Renal cortical epithelial cell (primary cell): ENCODE measurements around the gene TTYH3. TPM values are rescaled to one million over a fixed set of nuclear protein-coding genes. Genes with fewer than 3 reads are reported as not detected.
"Not testable (repeated sequence)": the region's sequence is repeated elsewhere in the genome, so short reads cannot be mapped to it uniquely, and the experiment has no call there.

Experiments used
- DNase-seq: peaks from one replicate; pipeline ENCODE4 v3.0.0-alpha.2; 2011; ENCODE audit warnings: low read depth
- total RNA-seq: library from RNA; depleted of rRNA; stranded (reverse); fragments of >200 nt; gene quantifications from 2 replicates; pipeline ENCODE4 v1.2.3, GENCODE V29; 2014

The TTYH3 gene, protein sequence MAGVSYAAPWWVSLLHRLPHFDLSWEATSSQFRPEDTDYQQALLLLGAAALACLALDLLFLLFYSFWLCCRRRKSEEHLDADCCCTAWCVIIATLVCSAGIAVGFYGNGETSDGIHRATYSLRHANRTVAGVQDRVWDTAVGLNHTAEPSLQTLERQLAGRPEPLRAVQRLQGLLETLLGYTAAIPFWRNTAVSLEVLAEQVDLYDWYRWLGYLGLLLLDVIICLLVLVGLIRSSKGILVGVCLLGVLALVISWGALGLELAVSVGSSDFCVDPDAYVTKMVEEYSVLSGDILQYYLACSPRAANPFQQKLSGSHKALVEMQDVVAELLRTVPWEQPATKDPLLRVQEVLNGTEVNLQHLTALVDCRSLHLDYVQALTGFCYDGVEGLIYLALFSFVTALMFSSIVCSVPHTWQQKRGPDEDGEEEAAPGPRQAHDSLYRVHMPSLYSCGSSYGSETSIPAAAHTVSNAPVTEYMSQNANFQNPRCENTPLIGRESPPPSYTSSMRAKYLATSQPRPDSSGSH
- total RNA-seq = 52.4 and 163 TPM in 2 replicates

DNA sequence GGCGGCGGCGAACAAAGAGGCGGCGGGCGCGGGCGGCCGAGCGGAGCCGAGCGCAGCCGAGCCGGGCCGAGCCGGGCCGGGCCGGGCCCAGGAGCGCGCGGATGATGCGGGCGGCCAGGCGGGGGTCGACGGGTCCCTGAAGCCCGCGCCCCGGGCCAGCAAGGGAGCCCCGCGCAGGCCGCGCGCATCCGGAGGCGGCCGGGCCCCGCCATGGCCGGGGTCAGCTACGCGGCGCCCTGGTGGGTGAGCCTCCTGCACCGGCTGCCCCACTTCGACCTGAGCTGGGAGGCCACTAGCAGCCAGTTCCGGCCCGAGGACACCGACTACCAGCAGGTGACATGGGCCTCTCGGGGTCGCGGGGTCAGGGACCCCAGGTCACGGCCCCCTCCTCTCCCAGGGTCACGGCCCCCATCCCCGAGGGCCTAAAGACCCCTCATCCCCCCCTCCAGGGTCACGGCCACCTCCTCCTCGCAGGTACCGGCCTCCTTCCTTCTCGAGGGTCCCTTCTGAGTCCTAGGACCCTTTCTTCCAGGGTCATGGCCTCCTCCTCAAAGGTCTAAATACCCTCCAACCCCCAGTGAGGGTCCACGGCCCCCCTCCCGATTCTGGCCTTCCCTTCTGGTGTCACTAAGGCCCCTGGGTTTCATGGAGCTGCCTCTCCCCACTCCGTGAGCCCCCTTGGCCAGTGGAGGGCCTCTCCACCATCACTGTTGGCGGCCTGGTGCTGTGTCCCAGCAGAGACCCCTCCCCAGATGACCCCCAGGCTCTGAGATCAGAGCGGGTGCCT, at the start of gene TTYH3:
Gene TTYH3 (plus strand): TSS at position 41 of the 787 bp plus-strand sequence. CDS start 170 bp downstream, at position 211.
- DNase-seq = no peak

DNA sequence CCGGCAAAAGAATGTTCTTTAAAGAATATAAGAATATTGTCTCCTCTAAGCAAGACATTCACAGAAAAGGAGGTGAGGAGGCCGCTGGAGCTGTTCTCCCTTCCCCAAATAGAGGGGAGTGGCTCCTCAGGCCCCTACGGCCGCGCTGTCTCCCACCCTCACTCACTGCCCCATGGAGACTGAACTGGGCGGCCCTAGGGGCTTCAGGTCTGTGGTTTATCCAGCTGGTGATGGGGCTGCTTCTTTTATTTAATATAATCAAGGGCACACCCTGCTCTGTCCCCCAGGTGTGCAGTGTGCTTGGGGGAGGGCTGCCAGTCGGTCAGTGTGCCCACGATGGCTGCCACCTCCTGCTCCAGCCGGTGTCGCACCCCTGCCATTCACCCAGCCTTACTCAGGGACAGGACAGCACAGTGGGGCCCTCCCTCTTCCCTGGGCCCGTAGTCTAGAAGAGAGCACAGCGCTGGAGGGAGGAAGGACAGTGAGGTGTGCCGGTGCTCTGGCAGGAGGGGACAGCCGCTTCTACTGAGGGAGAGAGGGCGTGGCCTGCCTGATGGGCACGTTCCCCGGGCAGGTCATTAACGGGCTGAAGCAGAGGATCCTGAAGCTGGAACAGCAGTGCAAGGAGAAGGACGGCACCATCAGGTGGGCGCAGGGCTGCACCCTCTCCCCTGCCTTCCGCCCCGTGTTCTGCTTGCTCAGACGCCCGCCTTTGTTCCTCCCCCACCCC, 49.6 kb upstream of the TTYH3 start:
- no peak for DNase-seq

DNA sequence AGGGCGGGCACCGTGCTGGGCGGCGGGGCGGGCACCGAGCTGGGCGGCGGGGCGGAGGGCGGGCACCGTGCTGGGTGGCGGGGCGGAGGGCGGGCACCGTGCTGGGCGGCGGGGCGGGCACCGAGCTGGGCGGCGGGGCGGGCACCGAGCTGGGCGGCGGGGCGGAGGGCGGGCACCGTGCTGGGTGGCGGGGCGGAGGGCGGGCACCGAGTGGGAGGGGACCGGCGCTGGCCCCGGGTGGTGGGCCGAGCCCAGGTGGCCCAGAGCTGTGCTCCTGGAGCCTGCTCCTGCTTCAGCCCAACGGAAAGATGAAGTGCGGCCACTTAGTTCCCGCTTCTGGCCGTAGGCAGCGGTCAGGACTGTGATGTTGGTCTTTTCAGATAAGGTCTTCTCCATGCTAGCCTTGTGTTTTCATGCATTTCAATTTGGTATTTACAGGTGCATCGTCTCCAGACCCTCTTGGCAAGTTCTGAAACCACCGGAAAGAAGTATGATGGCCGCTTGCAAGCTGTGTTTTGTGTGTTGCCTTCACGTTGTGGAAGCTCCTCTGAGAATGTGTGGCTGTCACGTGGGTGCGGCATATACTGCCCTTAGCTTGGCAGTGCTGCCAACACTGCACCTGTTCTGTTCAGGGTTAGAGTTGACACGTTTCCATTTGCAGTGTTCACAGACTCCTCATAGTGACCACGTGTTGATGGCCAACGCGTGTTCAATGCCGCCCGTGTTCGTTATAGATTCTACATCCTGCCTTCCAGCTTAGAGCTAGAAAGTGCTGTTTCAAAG, 47.8 kb upstream of the TTYH3 start:
- DNase-seq = no peak

DNA sequence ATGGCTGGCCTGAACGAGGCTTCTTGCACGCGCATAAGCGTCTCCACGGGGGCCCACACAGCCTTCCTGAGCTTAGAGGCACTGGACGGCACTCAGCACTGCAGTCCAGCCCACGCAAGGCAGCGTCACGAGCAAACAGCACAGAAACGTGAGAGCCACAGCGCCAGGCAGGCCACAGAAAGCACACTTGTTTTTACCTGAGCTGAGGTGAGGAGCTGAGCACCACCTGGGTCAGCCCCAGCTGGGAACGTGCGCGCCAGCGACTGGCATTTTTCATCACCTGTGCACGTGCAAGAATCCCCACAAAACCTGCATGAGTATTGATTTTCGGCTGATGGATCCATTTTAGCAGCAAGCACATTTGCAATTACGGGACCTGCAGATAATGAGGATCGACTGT, 46.3 kb upstream of the TTYH3 start:
- no peak for DNase-seq

DNA sequence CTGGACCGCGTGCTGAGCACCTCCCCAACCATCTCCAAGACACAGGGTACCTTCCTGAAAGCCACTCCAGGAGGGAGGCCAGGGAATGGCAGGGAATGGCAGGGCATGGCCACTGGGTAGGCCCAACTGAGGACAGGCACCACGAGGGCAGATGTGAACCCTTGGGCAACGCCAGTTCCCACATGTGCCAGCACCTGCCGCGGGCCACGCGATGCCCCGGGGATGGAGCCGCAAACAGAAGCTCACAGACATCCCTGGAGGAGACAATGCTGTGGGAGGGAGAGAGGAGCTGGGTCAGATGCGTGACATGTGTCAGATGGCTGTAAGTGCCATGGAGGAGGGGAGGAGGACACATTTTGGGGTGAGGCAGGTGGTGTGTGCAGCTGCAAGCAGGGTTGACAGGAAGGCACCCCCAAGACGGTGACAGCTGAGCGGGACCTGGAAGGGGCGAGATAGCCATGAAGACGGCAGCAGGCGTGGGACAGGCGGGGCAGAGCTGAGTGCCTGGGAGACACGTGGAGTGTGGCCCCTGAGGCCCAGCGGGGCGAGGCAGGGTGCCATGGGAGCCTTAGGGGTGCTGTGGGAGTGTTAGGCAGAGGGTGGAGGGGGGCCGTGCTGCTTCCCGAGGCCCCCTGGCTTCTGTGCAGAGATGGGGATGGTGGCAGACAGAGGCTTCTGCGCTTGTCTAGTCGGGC, 45.3 kb upstream of the TTYH3 start:
- no peak for DNase-seq

DNA sequence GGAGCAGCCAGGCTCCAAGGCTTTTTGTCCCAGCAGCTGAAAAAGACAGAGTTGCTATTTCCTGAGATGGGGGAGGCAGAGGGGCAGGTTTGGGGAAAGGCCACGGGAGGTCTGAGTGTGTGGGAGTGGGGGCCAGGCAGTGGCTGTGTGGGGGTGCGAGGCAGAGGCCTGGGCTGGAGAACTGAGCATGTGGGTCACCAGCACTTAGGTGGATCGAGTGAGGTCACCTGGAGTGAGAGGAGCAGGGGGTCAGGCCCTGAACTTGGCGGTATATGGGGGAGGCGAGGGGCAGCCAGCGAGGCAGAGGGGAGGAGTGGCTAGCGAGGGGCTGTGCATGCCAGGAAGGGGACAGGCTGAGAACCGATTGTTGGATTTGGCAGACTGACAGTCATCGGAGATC, 44.7 kb upstream of the TTYH3 start:
- no peak for DNase-seq

DNA sequence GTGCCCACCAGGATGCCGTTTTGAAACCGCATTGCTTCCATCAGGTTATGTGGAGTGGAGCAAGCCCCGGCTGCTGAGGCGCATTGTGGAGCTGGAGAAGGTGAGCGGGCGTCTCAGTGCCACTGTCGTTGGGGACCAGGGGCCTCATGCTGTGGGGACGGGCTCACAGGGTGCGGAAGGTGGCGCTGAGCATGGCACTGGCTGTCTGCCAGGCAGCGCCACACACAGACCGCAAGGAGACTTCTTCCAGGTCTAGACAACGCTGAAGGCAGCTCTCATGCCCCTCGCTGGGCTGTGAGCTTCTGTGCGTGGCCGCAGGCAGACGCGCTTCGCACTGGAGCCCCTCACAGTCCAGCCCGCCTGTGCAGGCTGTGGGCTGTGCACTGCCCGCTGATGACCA, 44.0 kb upstream of the TTYH3 start:
- DNase-seq = no peak

DNA sequence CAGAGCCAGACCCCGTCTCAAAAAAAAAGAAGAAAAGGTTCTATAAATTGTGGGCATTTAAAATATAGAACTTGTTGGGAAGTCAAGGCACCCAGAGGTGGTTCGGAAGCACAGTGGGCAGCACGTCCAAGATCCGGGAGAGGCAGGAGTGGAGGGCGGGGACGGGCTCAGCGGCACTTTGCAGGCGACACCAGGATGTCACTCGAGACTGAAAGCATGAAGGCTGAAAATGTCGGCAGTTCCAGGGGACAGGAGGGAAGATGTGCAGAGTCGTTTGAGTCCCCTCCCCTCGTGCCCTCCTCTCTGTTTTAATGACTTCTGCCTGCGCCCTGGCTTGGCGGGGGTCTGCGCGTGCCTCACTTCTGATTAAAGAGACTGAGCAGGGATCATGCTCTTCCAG, 42.4 kb upstream of the TTYH3 start:
- no peak for DNase-seq

DNA sequence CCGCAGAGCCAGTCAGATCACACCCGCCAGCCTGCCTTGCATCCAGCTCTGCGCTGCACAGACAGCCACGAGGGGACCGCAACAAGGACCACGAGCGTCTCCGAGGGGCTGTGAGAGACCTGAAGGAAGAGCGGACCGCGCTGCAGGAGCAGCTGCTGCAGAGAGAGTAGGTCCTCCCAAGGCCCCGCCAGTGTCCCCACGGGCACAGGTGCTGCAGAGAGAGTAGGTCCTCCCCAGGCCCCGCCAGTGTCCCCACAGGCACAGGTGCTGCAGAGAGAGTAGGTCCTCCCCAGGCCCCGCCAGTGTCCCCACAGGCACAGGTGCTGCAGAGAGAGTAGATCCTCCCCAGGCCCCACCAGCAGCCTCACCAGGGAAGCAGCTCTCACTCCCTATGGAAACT, 41.8 kb upstream of the TTYH3 start:
- DNase-seq = not testable (repeated sequence)

DNA sequence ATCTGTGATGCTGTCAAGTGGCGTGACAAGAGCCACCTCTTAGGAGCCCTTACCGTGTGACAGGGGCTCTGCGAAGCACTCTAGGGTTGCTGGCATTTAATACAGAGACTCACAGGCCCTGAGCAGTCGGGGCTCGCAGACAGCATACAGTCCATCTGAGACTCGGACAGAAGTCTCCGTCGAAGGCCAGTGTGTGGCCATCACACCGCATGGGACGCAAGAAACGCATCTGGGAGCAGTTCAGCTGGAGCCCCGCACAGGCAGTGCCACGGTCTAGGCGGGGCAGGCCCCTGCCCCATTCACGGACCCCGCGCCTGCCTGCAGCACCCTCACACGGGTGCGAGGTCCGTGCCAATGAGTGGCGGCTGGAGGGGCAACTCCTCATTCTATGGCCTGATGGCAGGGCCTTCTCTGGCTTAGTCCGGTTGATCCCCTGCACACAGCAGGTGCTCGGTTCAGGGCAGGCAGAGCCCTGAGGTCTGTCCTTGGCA, 39.4 kb upstream of the TTYH3 start:
- DNase-seq = no peak

DNA sequence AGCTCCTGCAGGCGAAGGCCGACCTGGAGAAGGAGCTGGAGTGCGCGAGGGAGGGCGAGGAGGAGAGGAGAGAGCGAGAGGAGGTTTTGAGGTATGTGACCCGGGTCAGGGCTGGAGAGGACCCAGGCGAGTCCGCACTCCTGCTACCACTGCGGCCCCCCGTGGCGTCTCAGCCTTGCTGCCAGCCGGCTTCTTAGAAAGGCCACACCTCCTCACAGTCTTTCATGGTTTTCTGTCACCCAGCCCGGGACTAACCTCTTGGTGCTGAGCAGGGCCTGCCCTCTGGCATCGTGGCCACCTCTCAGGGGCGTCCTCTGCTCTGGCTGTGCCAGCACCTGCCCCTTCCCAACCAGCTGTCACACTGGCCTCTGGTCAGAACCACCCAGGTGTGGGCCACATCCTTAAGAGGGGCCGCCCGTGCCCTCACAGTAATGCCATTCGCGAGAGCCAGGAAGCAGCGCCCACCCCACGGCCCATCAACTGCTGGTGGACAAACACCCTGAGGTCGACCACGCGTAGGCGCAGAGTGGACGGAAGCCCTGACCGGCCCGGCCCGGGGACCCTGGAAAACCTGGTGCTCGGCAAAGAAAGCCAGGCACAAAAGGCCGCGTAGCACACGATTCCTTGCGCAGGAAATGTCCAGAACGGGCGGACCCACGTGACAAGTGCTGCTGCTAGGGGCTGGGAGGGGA, 38.6 kb upstream of the TTYH3 start:
- DNase-seq = no peak

DNA sequence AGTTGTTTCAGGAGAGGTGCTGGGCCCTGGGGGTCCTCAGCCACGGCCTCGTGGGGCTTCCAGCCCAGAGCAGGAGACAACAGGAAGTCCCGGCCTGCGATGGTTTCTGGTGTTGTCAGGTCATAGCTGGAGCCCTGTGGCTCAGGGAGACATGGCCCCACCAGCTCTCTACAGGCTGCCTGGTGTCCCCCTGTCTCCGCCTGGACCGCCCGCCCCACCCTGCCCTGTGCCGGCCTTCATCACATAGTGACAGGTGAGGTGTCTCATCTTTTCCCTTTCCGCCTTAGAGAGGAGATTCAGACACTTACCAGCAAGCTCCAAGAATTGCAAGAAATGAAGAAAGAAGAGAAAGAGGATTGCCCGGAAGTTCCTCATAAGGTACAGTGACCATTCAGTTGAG, 37.2 kb upstream of the TTYH3 start:
- no peak for DNase-seq

DNA sequence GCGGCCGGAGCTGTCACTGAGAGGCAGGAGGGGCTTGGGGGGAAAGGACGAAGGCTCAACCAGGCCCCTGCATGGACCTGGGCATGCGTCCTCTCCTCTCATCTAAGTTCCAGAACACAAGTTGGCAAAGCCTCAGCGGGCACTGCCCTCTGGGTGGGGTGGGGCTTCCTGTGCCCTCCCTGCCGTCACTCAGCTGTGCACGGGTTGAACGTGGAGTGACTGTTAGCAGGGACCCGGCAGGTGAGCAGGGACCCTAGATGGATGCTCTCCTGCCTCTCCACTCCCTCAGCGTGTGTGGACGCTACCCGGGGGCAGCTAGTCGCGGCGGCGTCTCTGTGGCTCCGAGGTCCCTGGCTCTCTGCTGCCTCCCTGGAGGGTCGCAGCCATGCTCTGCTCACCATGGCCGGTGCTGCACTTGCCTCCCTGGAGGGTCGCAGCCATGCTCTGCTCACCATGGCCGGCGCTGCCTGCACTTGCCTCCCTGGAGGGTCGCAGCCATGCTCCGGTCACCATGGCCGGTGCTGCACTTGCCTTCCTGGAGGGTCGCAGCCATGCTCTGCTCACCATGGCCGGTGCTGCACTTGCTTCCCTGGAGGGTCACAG, 36.4 kb upstream of the TTYH3 start:
- DNase-seq = no peak

DNA sequence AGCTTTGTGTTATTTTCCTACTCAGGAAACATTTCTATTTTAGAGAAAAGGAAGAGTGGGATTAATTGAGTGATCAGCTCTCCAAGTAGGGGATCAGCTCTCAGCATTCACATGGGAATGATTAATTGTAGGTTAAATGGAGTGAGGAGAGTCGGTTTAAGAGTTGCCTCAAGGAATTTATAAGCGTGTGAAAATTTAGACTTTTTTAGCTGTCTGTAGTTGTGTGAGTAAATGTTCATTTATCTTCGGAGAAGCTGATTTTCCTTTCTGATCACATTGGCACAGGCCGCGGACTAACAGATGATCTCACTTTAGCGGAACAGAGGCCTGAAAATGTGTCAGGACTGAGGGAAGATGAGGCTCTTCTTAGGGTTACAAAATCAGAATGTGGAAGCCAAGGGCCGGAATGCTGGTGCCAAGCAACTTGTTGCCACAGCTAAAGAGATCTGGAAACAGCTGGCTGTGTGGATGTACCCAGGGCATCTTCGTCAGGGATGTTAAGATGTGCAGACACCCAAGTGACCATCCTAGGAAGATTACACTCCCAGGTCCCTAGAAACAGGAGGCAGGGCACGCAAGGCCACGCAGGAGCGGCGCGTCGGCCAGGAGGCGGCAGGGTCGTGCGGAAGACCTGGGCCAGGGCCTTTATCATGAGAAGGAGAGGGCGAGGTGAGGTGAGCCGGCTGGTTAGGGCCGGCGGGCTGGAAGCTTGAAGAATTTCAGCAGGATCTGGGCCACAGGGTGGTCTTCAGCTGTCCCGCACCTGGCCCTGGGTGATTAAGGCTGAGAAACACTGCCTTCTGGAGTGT, 35.1 kb upstream of the TTYH3 start:
- DNase-seq = no peak

DNA sequence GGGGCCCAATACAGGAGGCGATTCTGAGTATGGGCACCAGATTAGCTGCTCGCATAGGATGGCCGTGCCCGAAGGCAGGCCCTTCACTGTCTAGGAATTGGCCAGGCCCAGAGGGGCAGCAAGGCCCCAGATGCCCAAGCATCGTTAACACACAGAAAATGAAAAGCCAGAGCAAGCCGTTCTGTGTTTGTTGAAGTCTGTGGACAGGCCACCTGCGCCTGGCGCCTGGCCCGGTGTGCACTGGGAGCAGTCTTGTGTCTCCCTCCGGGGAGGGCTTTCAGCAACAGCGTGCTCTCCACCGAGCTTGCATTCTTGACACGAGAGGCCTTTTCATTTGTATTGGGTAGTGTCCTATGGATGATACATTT, 34.5 kb upstream of the TTYH3 start:
- DNase-seq = no peak

DNA sequence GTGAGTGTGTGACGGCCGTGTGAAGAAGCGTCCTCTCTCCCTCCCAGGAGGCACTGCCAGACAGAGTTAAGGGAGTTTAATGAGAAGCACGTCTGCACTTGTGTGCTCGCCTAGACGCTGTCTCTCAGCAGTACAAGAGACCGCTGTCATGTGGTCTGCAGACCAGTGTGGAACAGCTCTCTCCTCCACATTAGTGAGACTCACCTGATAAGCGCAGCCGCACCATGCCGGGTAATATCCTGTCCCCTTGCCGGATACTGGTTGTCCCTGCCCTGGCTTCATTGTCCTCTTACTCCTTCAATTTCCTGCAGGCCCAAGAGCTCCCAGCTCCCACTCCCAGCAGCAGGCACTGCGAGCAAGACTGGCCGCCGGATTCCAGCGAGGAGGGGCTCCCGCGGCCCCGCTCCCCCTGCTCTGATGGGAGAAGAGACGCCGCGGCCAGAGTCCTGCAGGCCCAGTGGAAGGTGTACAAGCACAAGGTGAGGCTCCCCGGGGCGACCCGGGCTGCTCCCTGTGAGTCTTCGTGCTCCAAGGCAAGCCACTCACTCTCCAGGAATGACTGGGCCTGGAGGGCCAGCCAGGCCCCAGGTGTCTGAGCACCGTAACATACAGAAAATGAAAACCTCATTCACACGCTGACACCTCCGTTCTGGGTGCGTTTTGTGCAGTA, 33.5 kb upstream of the TTYH3 start:
- no peak for DNase-seq

DNA sequence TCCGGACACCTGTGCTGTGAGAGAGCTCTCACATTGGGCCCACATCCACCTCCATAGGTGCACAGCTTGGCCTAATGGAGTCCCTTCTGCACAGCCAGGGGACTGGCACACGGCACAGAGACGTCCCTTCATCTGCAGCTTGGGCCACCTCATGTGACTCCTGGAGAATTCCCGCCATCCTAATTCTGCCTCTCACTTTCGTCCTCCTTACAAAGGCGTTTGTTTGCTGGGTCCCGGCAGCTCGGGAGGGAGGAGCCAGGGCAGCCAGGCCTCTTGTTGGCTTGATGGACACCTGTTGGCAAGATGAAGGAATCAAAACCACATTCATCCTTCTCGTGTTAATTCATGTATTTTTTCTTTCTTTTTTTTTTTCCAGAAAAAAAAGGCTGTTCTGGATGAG, 30.7 kb upstream of the TTYH3 start:
- DNase-seq = no peak

DNA sequence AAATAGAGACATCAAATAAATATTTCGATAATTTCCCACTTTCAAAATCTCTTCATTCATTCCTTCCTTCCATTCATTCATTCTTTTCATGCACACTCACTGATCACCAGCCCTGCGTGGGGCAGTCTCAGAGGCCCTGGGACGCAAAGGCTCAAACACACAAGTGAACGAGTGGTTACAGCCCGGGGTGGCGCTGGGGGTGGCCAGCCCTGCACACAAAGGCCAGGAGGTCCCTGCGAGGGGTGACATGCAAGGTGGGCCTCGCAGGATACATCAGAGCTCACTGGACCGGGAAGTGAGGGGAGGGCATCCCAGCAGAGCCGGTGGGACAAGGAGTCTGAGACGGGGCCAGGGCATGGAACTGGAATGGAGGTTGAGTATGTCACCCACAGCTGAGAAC, 29.9 kb upstream of the TTYH3 start:
- DNase-seq = no peak
